HG03139 (cell line): ENCODE data around the gene TRIB2.

Experiments
- ATAC-seq: cut with Tn5 transposase; IDR thresholded peaks from one replicate; pipeline ENCODE4 v1.9.1; 2021; ENCODE audit not compliant: unreplicated experiment

Gene TRIB2

GRCh38 chr2:12697617-12698016 is 19.1 kb upstream of the TRIB2 start:
- no peak for ATAC-seq

GRCh38 chr2:12700989-12701388 is 15.7 kb upstream of the TRIB2 start:
- no peak for ATAC-seq

- no peak for ATAC-seq
These were observed 15.0 kb upstream of the TRIB2 start for GRCh38 chr2:12701786-12702167.

GRCh38 chr2:12702168-12703121 is 14.3 kb upstream of the TRIB2 start:
- no peak for ATAC-seq

- ATAC-seq, result no peak
These were observed 12.4 kb upstream of the TRIB2 start for GRCh38 chr2:12704378-12704777.

GRCh38 chr2:12705230-12705629 is 11.5 kb upstream of the TRIB2 start:
- no peak for ATAC-seq

GRCh38 chr2:12705742-12706141 is 11.0 kb upstream of the TRIB2 start:
- no peak for ATAC-seq

- ATAC-seq, result no peak
These were observed 8.1 kb upstream of the TRIB2 start for GRCh38 chr2:12708508-12709206.

GRCh38 chr2:12709207-12709522 is 7.6 kb upstream of the TRIB2 start:
- no peak for ATAC-seq

- no peak for ATAC-seq
These were observed 6.4 kb upstream of the TRIB2 start for GRCh38 chr2:12710301-12710700.

GRCh38 chr2:12711339-12711738 is 5.4 kb upstream of the TRIB2 start:
- no peak for ATAC-seq

- ATAC-seq, result no peak
These were observed 3.9 kb upstream of the TRIB2 start for GRCh38 chr2:12712881-12713280.

GRCh38 chr2:12714391-12715221 is 2.1 kb upstream of the TRIB2 start:
- ATAC-seq, result no peak

- no peak for ATAC-seq
These were observed 1.3 kb upstream of the TRIB2 start for GRCh38 chr2:12715258-12716031.

- no peak for ATAC-seq
These were observed 779 bp upstream of the TRIB2 start for GRCh38 chr2:12716032-12716281.

- ATAC-seq, result no peak
These were observed 667 bp downstream of the TRIB2 start for GRCh38 chr2:12717191-12718014.

- ATAC-seq, result no peak
These were observed 1.4 kb downstream of the TRIB2 start for GRCh38 chr2:12718015-12718671.

- no peak for ATAC-seq
These were observed 2.1 kb downstream of the TRIB2 start for GRCh38 chr2:12718711-12719399.
